ENCODE results near the gene ZNHIT3.

DNA sequence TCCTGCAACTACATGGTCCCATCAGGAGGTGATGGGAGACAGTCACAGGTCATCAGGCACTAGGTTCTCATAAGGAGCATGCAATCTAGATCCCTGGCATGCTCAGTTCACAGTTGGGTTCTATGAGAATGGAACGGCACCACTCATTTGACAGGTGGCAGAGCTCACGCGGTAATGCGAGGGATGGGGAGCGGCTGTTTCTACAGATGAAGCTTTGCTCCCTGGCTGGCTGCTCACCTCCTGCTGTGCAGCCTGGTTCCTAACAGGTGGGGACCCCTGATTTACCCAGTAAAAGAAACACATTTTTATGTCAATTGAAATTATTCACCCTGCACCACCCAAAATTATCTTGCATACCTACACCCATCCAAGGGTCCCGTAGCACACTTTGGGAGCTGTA is 42.7 kb upstream of the ZNHIT3 start:
- TF ChIP-seq, protein P1, sequence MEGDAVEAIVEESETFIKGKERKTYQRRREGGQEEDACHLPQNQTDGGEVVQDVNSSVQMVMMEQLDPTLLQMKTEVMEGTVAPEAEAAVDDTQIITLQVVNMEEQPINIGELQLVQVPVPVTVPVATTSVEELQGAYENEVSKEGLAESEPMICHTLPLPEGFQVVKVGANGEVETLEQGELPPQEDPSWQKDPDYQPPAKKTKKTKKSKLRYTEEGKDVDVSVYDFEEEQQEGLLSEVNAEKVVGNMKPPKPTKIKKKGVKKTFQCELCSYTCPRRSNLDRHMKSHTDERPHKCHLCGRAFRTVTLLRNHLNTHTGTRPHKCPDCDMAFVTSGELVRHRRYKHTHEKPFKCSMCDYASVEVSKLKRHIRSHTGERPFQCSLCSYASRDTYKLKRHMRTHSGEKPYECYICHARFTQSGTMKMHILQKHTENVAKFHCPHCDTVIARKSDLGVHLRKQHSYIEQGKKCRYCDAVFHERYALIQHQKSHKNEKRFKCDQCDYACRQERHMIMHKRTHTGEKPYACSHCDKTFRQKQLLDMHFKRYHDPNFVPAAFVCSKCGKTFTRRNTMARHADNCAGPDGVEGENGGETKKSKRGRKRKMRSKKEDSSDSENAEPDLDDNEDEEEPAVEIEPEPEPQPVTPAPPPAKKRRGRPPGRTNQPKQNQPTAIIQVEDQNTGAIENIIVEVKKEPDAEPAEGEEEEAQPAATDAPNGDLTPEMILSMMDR (IDR thresholded peaks at IDR 0.05) = no peak
- no peak for TF ChIP-seq POLR2A (IDR thresholded peaks at IDR 0.05)

Measured in thyroid gland (tissue), 4 donors.